ENCODE data around the gene PRDX1.
"Not testable (repeated sequence)": the region's sequence is repeated elsewhere in the genome, so short reads cannot be mapped to it uniquely, and the experiment has no call there.

Gene PRDX1

DNA sequence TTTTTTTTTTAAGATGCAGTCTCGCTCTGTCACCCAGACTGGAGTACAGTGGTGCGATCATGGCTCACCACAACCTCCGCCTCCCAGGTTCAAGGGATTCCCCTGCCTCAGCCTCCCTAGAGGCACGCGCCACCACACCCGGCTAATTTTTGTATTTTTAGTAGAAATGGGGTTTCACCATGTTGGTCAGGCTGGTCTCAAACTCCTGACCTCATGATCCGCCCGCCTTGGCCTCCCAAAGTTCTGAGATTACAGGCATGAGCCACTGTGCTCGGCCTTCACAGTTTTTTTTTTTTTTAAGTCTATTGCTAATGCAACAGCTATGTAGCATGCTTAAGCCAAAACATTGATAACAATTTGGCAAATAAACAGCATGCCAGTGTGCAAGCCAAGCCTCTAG is 54.3 kb downstream of the PRDX1 start:
- DNase-seq (ENCODE audit: low read depth in 1 of 2, low spot score in 1 of 2): not testable (repeated sequence)

DNA sequence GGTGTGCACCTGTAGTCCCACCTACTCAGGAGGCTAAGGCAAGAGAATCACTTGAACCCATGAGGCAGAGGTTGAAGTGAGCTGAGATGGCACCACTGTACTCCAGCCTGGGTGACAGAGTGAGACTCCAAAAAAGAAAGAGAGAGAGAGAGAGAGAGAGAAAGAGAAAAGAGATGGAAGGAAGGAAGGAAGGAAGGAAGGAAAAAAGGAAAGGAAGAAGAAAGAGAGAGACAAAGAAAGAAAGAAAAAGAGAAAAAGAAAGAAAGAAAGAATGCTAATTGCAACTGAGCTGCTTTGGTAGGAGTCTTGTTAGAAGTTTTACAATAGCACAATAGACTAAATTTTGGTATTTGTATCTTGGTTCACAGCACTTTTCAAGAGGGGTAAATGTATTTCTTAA is 56.4 kb downstream of the PRDX1 start:
- no peak for DNase-seq (ENCODE audit: low read depth in 1 of 2, low spot score in 1 of 2)
